Activated CD8-positive, alpha-beta memory T cell treated with anti-CD3 and anti-CD28 coated beads for 1 hour (primary cell): ENCODE measurements around the gene PDGFB.
"Not testable (repeated sequence)": the region's sequence is repeated elsewhere in the genome, so short reads cannot be mapped to it uniquely, and the experiment has no call there.

Source experiments
- DNase-seq, 2 donors: peaks; one replicate each; pipeline ENCODE4 v3.0.0-alpha.2; 2020; ENCODE audit warnings: low read depth in 1 of 2; ENCODE audit errors: extremely low read depth in 1 of 2

Gene PDGFB

GRCh38 chr22:39229075-39229474, 15.7 kb downstream of the PDGFB start:
- DNase-seq: no peak

DNA sequence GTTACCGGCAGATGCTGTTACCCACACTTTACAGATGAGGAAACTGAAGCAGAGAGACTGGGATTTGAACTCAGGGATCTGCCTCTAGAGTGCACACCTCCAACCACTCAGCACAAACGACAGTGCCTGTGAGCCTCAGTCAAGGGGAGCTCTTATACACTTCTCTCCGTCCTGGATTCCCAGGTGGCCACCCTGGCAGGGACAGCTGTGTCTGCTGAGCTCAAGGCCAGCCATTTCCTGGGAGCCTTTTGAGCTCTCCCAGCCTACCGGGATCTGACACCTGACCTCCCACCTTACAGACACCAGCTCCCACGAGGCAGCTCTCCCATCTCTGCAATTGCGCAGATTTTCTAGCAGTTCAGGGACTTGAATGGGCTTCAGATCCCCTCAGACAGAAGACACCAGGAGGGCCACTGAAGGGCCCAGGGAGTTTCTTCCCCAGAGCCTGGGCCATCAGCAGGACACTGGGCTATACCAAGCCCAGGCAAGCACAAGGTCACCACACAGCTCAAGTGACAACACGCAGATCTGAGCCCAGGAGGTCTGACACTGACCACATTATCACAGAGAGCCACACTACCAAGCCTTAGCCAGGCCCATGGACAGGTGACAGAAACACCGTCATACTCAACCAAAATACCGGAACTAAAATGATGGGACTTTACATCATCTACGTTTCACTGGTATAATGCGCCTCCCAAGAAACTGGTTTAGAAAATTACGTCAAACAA, 17.1 kb downstream of the PDGFB start:
- no peak for DNase-seq

- DNase-seq: no peak
These were observed 18.4 kb downstream of the PDGFB start for GRCh38 chr22:39226353-39226752.

- no peak for DNase-seq
These were observed 19.2 kb downstream of the PDGFB start for GRCh38 chr22:39225591-39225990.

GRCh38 chr22:39224550-39224949, 20.2 kb downstream of the PDGFB start:
- no peak for DNase-seq

DNA sequence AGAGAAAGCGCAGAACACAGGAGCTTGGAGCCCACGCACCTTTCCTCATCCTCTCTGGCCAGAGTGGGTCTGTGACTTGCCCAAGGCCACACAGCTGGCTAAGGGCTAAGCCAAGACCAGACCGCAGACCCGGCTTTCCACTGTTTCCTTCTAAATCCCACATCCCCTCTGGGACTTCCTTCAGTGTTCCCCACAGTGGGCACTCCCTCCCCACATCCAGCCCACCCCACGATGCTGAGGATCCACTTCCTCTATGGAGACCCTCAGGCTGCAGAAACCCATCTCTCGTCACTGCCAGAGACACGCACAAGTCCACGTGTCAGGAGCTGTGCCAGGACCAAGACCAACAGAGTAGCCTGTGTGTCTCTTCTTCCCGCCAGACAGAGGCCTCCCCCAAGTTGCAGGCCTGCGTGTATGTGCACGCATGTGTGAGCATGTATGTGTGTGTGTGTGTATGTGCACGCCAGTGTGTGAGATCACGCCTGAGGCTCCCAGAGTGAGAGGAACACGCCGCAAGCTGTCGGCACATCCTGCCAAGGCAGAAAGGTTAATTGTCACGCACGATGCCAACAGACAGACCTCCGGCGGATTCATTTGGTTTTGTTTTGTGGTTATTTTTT, 21.6 kb downstream of the PDGFB start:
- DNase-seq: no peak

- DNase-seq: no peak
These were observed 22.6 kb downstream of the PDGFB start for GRCh38 chr22:39221999-39222686.

GRCh38 chr22:39220890-39221850, 23.6 kb downstream of the PDGFB start:
- no peak for DNase-seq

DNA sequence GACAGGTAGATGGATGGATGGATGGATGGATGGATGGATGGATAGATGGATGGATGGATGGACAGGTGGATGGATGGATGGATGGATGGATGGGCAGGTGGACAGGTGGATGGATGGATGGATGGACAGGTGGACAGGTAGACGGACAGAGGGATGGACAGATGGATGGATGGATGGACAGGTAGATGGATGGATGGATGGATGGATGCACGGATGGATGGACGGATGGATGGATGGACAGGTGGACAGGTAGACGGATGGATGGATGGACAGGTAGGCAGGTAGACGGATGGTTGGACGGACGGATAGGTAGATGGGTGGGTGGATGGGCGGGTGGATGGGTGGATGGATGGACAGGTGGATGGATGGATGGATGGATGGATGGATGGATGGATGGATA, 24.3 kb downstream of the PDGFB start:
- no peak for DNase-seq

- no peak for DNase-seq
These were observed 25.4 kb downstream of the PDGFB start for GRCh38 chr22:39219071-39220039.

GRCh38 chr22:39218432-39218831, 26.4 kb downstream of the PDGFB start:
- not testable (repeated sequence) for DNase-seq

DNA sequence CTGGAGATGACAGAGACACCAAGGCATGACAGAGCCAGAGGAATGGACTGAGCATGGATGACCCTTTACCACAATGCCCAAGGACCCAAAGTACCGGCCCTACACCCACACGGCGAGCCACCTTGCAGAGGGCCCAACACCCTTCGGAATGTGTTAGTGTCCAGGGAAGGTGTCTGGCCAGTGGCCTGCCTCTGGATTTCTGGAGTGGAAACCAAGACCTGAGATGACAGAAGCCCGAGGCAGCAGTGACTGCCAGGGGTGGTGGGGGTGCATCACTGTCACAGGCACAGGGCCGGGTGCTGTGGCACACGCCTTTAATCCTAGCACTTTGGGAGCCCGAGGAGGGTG, 28.7 kb downstream of the PDGFB start:
- no peak for DNase-seq

DNA sequence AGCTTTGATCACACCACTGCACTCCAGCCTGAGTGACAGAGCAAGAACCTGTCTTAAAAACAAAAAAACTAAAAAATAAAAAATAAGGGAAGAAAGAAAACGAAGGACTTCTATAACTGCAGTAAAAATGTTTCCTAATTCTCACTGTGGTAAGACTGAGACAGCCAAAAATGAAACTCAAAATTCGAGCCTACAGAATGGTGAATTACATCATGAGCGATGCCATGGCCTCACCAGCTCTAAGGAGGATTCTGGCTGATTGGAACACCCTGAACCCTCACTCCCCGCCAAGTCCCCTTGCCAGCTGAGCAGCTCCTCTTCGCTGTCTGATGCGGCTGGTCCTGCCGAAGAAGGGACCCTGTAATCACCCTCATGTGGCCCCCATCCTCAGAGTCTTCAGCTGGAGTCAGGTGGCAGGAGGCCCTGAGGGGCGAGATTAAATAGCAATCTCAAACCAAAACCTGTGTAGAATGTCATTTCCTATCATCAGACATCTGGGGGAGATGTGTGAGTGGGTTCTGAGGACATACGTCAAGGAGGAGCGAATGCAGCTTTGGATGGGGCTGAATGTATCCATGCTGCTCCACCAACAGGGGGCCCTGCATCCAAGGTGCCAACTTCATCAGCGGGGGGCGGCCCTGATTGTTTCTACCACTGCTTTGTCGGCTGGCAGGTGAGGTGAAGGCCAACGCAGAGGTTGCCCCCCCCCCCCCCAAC, 29.2 kb downstream of the PDGFB start:
- DNase-seq: no peak

GRCh38 chr22:39215070-39215396, 29.7 kb downstream of the PDGFB start:
- DNase-seq: no peak

DNA sequence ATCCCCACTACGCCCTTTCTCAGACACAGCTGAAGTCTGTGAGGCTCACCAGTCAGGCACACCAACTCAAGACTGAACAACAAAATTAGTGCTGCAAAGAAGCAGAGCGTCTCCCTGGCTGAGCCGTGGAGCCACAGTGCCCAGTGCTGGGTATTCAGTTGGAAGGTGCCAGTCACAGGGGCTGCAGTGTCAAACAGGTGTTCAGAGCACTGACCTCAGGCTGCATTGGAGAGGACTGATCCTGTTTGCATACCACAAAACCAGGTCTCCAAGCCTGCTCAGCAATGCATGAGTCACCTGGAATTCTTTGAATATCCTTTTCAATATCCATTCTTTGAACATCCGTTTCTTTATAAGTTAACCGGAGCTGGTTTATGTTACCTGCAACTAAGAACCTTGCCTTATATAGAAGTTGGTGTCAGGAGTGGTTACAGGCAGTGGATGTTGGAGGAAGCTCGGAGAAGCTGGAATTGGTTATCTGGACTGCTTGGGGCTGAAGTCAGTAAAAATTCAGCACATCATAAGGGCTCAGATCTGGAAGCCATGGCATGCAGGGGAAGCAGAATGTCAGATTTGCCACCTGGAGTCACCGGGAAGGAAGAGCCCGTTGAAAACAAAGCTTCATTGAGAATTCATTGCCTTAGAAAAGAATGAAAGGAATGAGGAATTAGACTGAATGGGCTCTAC, 30.3 kb downstream of the PDGFB start:
- DNase-seq: no peak

- no peak for DNase-seq
These were observed 30.8 kb downstream of the PDGFB start for GRCh38 chr22:39214006-39214382.

GRCh38 chr22:39212721-39213376, 31.9 kb downstream of the PDGFB start:
- no peak for DNase-seq

GRCh38 chr22:39209756-39210155, 35.0 kb downstream of the PDGFB start:
- no peak for DNase-seq
